IMR-90 (cell line): ENCODE results near the gene CHRNA3.

Source experiments
- BHLHE40 ChIP-seq: fragments of 150-350 bp; IDR thresholded peaks from 2 replicates; pipeline ENCODE4 v1.6.1; 2016; ENCODE audit warnings: mild to moderate bottlenecking, low read depth, low read length
- CEBPB ChIP-seq: IDR thresholded peaks from 2 replicates; pipeline ENCODE4 v1.6.1; 2012; ENCODE audit warnings: low read depth, low read length, improper control_type of control experiment
- CHD1 ChIP-seq: IDR thresholded peaks from 2 replicates; pipeline ENCODE4 v1.6.1; 2012; ENCODE audit warnings: low read depth, low read length, improper control_type of control experiment
- CTCF ChIP-seq: conservative IDR thresholded peaks from 2 replicates; pipeline ENCODE4 v1.5.1; 2012; ENCODE audit warnings: mild to moderate bottlenecking, low read depth, low read length, improper control_type of control experiment
- FOS ChIP-seq: fragments of 150-350 bp; IDR thresholded peaks from 2 replicates; pipeline ENCODE4 v1.6.1; 2016; ENCODE audit warnings: low read depth, low read length
- MAFK ChIP-seq: IDR thresholded peaks from 2 replicates; pipeline ENCODE4 v1.6.1; 2012; ENCODE audit warnings: low read depth, low read length, improper control_type of control experiment
- MXI1 ChIP-seq: IDR thresholded peaks from 2 replicates; pipeline ENCODE4 v1.6.1; 2012; ENCODE audit warnings: low read depth, mild to moderate bottlenecking, low read length, moderate library complexity, borderline replicate concordance
- POLR2A ChIP-seq: IDR thresholded peaks from 2 replicates; pipeline ENCODE4 v1.6.1; 2012; ENCODE audit warnings: mild to moderate bottlenecking, low read depth, low read length
- RAD21 ChIP-seq: IDR thresholded peaks from 2 replicates; pipeline ENCODE4 v1.6.1; 2012; ENCODE audit warnings: low read length, improper control_type of control experiment
- RCOR1 ChIP-seq: IDR thresholded peaks from 2 replicates; pipeline ENCODE4 v1.6.1; 2012; ENCODE audit warnings: mild to moderate bottlenecking, low read length, improper control_type of control experiment; ENCODE audit not compliant: insufficient replicate concordance
- RFX5 ChIP-seq: IDR thresholded peaks from 2 replicates; pipeline ENCODE4 v1.8.0; 2012; ENCODE audit warnings: low read depth, mild to moderate bottlenecking, low read length, moderate library complexity
- USF2 ChIP-seq: fragments of 150-350 bp; IDR thresholded peaks from 2 replicates; pipeline ENCODE4 v1.6.1; 2017; ENCODE audit warnings: mild to moderate bottlenecking, antibody characterized with exemption, low read length, low read depth
- TF ChIP-seq, protein P1 (sequence below): fragments of 150-350 bp; IDR thresholded peaks from 2 replicates; pipeline ENCODE4 v1.6.1; 2016; ENCODE audit warnings: low read depth, mild to moderate bottlenecking, low read length, moderate library complexity, borderline replicate concordance

DNA sequence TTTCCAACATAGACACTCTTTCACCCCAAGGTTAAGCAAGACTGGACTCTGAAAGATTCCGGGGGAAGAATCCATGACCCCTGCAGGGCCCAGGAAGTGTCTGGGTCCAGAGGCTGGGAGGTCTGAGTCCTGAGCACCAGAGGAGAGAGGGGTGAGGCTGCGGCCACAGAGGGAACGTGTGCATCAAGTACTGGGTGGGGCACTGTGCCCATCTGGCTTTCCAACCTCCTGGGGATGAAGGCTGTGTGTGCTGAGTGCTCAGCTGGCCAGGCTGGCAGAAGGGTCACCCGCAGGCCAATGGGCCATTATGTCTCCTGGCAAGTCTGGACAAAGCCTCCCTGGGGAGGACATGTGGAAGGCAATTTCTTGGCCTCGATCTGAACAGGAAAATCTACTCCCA is 3.3 kb downstream of the CHRNA3 start:
- TF ChIP-seq CTCF (no peak), CEBPB (no peak), POLR2A (no peak), USF2 (no peak), FOS (no peak), RFX5 (no peak), RAD21 (no peak), CHD1 (no peak), MAFK (no peak), BHLHE40 (no peak), RCOR1 (no peak), MXI1 (no peak)
- TF ChIP-seq, protein P1, sequence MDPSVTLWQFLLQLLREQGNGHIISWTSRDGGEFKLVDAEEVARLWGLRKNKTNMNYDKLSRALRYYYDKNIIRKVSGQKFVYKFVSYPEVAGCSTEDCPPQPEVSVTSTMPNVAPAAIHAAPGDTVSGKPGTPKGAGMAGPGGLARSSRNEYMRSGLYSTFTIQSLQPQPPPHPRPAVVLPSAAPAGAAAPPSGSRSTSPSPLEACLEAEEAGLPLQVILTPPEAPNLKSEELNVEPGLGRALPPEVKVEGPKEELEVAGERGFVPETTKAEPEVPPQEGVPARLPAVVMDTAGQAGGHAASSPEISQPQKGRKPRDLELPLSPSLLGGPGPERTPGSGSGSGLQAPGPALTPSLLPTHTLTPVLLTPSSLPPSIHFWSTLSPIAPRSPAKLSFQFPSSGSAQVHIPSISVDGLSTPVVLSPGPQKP, result no peak
